NCI-H510A (cell line): ENCODE results near the gene NR2F2.

Experiments
- DNase-seq: peaks from one replicate; lab custom pipeline; 2025; lab: John Stamatoyannopoulos, UW

Gene NR2F2

GRCh38 chr15:96330450-96331143 is at the start of gene NR2F2:
NR2F2 (plus strand) TSS chr15:96330700; CDS start chr15:96332106, 1,406 bp downstream.
- peak; percentile 90 for DNase-seq

DNA sequence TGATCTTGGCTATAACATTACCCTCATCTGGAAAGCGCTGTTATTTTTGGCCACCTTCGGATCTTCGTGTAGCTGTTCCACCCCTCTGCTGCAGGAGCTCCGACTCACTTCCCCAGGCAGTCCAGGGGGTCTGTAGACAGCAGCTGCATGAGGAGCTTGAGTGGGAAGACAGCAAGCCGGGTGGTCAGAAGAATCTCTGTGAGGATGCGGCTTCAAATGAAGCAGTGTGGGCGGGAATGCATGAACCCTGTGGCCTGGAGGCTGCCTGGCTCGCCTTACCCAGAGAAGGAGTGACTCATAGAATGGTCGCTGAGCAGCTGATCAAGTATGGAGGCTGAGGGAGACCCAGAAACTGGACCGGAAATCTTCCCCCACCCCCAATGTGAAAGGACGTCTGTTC is 45.2 kb upstream of the NR2F2 start:
- no peak for DNase-seq

- no peak for DNase-seq
Measured at GRCh38 chr15:96285729-96286254, 44.7 kb upstream of the NR2F2 start.

DNA sequence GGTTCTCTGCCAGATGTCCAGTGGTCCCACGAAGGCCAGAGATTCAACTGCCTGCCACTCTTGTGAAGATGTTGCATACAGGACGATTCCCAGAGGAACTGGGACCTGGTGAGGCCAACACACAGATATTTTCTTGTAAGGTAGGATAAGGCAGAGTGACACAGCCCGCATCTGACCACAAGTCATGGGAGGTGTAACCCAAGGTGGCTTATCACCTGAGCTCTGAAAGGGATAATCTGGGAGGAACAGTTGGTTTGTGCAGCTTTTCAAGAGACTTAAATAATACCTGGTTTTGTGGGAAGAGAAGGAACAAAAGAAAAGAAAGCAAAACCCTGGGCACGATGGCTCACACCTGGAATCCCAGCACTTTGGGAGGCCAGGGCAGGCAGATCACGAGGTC is 39.8 kb upstream of the NR2F2 start:
- no peak for DNase-seq

GRCh38 chr15:96292635-96293034 is 37.9 kb upstream of the NR2F2 start:
- no peak for DNase-seq

- DNase-seq = no peak
Measured at GRCh38 chr15:96293441-96293840, 37.1 kb upstream of the NR2F2 start.

DNA sequence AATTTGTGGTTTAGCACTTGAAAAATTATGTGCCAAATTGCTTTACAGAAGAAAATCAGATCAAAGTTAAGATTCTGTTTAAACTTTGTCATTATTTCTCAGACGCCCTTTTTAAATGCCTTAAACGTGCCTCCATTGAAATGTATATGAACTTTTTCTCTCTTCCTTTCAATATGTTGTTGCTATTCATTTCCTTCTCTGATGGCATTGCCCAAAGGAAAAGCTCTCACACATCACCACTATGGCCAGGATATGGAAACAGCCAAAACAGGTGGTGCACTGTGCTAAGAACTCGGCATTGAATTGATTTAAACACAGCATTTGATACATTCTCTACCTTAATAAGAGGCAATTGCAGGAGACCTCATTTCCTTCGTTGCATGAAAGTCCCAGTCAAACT is 35.7 kb upstream of the NR2F2 start:
- no peak for DNase-seq

- no peak for DNase-seq
Measured at GRCh38 chr15:96296264-96296663, 34.2 kb upstream of the NR2F2 start.

DNA sequence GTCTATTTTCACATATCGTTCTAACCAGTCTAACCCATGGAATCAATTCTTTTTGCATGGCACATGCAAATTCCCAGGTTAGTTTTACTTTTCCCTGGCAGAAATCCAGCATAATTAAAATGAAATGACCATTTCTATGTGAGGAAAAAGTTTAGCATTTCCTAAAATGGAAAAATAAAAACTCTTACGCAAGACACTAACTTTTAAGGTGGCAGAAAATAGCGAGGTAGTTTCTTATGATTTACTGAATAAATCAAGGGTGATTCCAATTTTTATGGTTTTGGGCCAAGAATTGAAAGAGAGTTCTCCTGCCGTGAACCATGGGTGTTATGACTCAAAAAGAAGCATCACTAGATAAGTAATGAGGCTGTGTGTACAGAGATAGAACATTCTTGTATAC is 32.7 kb upstream of the NR2F2 start:
- no peak for DNase-seq

- no peak for DNase-seq
Measured at GRCh38 chr15:96298217-96298616, 32.3 kb upstream of the NR2F2 start.

DNA sequence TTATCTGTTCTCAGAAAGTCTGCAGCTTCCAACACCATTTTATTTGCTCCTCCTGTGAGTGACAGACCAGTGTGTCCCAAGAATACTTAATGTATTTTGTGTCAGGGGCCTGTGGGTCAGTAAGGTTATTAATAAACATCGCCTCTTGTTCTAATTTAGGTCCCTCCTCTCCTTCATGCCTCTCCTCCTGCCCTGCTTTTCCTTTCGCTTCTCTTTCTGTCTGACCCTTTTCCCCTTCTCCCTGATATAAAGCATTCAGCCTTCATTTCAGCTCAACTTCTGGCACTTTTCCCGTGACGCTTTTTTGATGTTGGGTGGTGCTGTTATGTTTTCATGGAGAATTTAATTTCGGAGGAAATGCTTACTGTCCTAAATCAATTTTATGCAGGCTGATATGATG is 29.7 kb upstream of the NR2F2 start:
- DNase-seq = no peak

GRCh38 chr15:96303503-96304056 is 26.9 kb upstream of the NR2F2 start:
- no peak for DNase-seq

DNA sequence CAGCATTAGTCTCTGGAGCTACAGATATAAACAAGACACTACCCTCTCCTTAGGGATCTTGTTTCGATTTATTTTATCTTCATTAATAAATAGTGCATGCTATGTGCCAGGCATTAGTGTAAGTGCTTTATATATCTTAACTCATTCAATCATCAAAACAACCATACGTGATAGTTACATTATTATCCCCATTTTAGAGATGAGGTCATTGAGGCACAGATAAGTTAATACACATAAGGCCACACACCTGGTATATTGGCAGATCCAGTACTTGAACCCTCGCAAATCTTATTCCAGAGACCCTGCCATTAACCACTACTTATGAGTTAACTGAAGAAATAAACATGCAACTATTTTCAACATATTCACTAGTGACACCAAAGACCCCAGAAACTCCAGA is 25.7 kb upstream of the NR2F2 start:
- no peak for DNase-seq

DNA sequence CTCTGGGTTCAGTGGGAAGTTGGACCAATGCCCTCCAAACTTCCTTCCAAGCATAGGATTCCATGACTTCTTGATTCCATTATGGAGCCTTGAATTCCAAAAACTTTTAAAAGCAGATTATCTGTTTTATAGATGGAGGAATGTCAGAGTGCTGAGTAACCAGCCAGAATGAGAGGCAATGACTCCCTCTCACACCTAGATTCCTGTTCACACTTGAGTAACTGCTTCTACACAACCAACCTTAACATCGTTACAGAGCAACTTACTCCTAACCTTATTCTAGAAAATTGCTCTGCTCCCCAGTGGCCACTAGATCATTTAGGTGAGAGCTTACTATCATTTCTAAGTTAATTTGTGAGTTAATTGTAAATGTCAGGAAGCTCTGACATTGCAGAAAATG is 24.2 kb upstream of the NR2F2 start:
- DNase-seq = no peak

GRCh38 chr15:96307856-96308394 is 22.6 kb upstream of the NR2F2 start:
- no peak for DNase-seq

DNA sequence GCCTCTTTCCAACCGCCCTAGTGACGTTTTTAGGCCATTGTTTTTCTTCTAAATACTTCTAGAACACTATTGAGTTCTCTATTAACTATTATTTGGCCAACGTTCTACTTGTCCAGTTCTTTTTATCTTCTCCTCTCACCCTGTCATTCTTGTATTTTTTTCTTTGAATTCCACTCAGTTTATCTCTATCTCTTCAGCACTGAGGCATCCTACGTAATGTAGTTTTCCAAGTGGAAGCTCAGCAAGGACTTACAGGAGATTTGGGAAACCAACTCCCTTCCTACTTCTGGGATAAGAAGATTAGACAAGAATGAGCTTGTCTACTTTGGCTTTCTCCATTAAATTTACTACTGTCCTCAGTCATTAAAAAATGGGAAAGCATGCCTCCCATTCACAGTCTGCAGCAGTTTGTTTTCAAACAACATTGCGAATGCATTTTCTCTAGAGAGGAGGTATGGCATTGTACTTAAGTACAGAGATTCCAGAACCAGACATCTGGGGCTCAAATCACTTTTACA is 21.3 kb upstream of the NR2F2 start:
- no peak for DNase-seq

DNA sequence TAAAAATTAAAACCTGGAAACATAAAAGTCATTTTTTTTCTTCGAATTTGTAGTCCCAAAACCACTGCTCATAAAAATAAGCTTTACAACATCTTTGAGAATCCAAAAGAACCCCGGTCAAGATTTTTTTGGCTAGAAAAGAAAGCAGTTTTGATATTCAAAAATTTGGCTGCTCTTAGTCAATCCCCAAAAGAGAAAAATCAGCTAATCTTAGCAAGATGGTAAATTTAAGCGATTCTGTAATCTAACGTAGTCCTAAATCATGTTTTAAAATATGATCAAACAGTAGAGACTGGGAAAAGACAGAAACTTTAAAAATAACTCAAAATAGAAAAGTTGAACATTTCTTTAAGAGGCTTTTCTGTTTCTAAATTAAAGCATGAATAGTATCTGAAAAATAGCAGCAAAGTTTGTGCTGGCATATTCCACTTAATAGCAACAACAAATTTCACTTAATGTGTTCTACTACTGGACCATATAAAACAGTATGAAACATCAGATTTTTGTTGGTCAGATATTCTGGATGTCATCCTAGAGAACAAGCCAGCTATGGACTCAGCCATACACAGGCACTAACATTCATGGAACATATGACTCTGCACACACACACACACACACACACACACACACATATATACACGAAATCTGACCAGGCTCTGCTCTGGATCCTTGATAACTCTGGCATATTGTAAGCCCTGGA is 19.1 kb upstream of the NR2F2 start:
- no peak for DNase-seq

GRCh38 chr15:96311956-96312294 is 18.6 kb upstream of the NR2F2 start:
- no peak for DNase-seq

DNA sequence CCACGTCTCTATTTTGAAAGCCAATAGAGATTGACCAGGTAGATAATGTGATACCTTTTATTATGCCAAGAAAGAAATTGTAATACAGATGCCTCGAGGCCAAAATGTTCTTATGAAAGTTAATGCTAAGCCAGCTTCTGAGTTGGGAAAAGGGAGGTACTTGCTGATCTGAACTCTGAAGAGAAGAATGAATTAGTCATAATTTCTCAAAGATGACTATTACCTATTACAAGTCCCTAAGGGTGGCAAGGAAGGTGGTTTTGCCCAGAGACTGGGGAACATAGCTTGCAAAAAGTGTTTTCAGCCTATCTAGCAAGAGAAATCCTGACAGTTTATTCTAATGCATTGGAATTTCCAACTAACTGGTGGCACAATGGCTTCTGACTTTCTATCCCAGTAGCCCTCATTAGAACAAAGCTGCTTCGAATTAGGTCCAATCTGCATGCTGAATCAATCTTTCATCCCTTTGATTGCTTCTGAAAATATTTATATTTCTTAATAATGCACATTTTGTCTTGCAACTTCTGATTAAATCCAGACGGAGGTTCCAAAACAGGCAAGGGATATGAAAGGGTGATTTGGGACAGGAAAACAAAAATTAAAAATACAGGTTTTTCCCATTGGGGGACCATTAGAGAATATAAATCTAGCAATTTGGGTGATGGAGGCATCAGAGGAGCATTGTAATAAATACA is 17.7 kb upstream of the NR2F2 start:
- DNase-seq = no peak

- no peak for DNase-seq
Measured at GRCh38 chr15:96314518-96314917, 16.0 kb upstream of the NR2F2 start.

GRCh38 chr15:96314963-96315362 is 15.5 kb upstream of the NR2F2 start:
- no peak for DNase-seq

DNA sequence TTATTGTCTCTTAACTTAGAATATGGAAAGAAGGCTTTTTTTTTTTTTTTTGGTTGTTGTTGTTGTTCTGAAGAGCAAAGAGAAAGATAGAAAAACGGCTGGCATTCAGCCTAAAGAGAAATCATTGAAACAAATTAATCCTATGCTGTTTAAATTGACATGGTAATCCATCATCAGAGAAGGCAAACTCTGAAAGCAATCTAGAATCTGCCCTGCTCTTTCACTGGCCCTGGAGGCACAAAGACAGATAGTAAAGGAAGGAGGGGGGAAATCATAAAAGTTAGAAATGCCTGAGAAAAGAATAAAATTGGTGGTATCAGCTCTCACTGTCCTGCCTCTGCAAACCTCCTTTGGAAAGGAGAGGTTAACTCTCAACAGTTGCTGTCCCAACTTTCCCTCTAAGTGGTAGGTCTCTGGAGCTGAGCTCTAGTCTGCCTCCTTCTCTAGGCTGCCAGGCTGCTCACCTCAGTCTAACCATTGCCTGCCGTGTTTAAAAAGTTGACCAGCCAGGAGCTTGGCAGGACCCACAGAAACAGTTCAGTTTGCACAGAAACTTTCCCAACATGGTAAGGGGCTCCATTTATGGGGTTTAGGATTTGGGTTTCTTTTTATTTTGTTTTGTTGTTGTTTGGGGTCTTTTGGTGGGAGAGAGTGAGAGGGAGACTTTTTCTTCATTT is 13.4 kb upstream of the NR2F2 start:
- no peak for DNase-seq
